HepG2 (cell line): ENCODE results near the gene STK25. TPM values are rescaled to one million over a fixed set of nuclear protein-coding genes. Genes with fewer than 3 reads are reported as not detected.

Experiments used
- NFAT5 ChIP-seq: sonication (generic); formaldehyde crosslinking; IDR thresholded peaks from 2 replicates; pipeline ENCODE4 v1.4.0; 2020; ENCODE audit warnings: missing genetic modification reagents
- NFYC ChIP-seq: IDR thresholded peaks from 2 replicates; pipeline ENCODE4 v1.6.1; 2016; ENCODE audit warnings: missing genetic modification reagents, missing compliant biosample characterization
- SP140L ChIP-seq: sonication (generic); formaldehyde crosslinking; IDR thresholded peaks from 2 replicates; pipeline ENCODE4 v1.4.0; 2020; ENCODE audit warnings: missing genetic modification reagents, borderline replicate concordance
- ZNF883 ChIP-seq: sonication (generic); formaldehyde crosslinking; IDR thresholded peaks from 2 replicates; pipeline ENCODE4 v1.5.1; 2020; ENCODE audit warnings: mild to moderate bottlenecking, missing genetic modification reagents; ENCODE audit errors: not compliant biosample characterization
- polyA plus RNA-seq, 8 experiments: library from polyadenylated mRNA; depleted of rRNA in 3 of 8; stranded (reverse) in 7 of 8; unstranded in 1 of 8; fragments of >200 nt; fragmentation: Illumina TruSeq in 4 of 8; extraction: Trizol in 4 of 8; gene quantifications; 2 replicates each; pipeline versions ENCODE4 v1.2.1 to v1.2.3, GENCODE V29; 2011 to 2016; ENCODE audit warnings: low read depth in 4 of 8, missing spikeins in 1 of 8, mixed read lengths in 1 of 8; ENCODE audit not compliant: insufficient read depth in 1 of 8
- total RNA-seq, 5 experiments: library from RNA; depleted of rRNA; stranded (reverse); fragments of >200 nt; fragmentation: Illumina TruSeq; extraction: Trizol; gene quantifications; 2 replicates each; pipeline ENCODE4 v1.2.3, GENCODE V29; 2016; ENCODE audit warnings: low read depth in 1 of 5
- TF ChIP-seq, protein P1 (sequence below): sonication (generic); formaldehyde crosslinking; IDR thresholded peaks from 2 replicates; pipeline ENCODE4 v1.5.0; 2020; ENCODE audit warnings: mild to moderate bottlenecking, missing genetic modification reagents
- TF ChIP-seq, protein P2 (sequence below): sonication (generic); formaldehyde crosslinking; IDR thresholded peaks from 2 replicates; pipeline ENCODE4 v1.4.0; 2020; ENCODE audit warnings: missing genetic modification reagents

STK25 gene
- total and polyA plus RNA-seq, 2 of the 13 experiments (the other 11 are each of a cell fraction or from before 2014, with no cell fraction given) = 177 to 481 TPM

GRCh38 chr2:241502281-241502680, 6.1 kb downstream of the STK25 start (continued):
- TF ChIP-seq ZNF883 (CRISPR knock-in tag) (no peak), NFYC (CRISPR knock-in tag) (no peak), SP140L (CRISPR knock-in tag) (no peak), NFAT5 (CRISPR knock-in tag) (no peak)
- TF ChIP-seq, protein P1, sequence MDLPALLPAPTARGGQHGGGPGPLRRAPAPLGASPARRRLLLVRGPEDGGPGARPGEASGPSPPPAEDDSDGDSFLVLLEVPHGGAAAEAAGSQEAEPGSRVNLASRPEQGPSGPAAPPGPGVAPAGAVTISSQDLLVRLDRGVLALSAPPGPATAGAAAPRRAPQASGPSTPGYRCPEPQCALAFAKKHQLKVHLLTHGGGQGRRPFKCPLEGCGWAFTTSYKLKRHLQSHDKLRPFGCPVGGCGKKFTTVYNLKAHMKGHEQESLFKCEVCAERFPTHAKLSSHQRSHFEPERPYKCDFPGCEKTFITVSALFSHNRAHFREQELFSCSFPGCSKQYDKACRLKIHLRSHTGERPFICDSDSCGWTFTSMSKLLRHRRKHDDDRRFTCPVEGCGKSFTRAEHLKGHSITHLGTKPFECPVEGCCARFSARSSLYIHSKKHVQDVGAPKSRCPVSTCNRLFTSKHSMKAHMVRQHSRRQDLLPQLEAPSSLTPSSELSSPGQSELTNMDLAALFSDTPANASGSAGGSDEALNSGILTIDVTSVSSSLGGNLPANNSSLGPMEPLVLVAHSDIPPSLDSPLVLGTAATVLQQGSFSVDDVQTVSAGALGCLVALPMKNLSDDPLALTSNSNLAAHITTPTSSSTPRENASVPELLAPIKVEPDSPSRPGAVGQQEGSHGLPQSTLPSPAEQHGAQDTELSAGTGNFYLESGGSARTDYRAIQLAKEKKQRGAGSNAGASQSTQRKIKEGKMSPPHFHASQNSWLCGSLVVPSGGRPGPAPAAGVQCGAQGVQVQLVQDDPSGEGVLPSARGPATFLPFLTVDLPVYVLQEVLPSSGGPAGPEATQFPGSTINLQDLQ (CRISPR knock-in tag) = no peak
- TF ChIP-seq, protein P2, sequence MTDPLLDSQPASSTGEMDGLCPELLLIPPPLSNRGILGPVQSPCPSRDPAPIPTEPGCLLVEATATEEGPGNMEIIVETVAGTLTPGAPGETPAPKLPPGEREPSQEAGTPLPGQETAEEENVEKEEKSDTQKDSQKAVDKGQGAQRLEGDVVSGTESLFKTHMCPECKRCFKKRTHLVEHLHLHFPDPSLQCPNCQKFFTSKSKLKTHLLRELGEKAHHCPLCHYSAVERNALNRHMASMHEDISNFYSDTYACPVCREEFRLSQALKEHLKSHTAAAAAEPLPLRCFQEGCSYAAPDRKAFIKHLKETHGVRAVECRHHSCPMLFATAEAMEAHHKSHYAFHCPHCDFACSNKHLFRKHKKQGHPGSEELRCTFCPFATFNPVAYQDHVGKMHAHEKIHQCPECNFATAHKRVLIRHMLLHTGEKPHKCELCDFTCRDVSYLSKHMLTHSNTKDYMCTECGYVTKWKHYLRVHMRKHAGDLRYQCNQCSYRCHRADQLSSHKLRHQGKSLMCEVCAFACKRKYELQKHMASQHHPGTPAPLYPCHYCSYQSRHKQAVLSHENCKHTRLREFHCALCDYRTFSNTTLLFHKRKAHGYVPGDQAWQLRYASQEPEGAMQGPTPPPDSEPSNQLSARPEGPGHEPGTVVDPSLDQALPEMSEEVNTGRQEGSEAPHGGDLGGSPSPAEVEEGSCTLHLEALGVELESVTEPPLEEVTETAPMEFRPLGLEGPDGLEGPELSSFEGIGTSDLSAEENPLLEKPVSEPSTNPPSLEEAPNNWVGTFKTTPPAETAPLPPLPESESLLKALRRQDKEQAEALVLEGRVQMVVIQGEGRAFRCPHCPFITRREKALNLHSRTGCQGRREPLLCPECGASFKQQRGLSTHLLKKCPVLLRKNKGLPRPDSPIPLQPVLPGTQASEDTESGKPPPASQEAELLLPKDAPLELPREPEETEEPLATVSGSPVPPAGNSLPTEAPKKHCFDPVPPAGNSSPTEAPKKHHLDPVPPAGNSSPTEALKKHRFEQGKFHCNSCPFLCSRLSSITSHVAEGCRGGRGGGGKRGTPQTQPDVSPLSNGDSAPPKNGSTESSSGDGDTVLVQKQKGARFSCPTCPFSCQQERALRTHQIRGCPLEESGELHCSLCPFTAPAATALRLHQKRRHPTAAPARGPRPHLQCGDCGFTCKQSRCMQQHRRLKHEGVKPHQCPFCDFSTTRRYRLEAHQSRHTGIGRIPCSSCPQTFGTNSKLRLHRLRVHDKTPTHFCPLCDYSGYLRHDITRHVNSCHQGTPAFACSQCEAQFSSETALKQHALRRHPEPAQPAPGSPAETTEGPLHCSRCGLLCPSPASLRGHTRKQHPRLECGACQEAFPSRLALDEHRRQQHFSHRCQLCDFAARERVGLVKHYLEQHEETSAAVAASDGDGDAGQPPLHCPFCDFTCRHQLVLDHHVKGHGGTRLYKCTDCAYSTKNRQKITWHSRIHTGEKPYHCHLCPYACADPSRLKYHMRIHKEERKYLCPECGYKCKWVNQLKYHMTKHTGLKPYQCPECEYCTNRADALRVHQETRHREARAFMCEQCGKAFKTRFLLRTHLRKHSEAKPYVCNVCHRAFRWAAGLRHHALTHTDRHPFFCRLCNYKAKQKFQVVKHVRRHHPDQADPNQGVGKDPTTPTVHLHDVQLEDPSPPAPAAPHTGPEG = no peak
